Endothelial cell of umbilical vein (primary cell): ENCODE data around the gene FAM107A. TPM values are rescaled to one million over a fixed set of nuclear protein-coding genes. Genes with fewer than 3 reads are reported as not detected.

Experiments
- BruUV-seq: library from RNA; stranded (reverse); fragments of 400-500 nt; replicated peaks from 2 replicates; lab custom pipeline; 2021; lab: Mats Ljungman, UMichigan
- CTCF ChIA-PET: fragments of 300-600, 350-600 bp; sonication (Branson Sonifier 250); formaldehyde crosslinking; loops from one replicate; lab custom pipeline; 2021; ENCODE audit warnings: antibody characterized with exemption, inconsistent platforms; lab: Charles Lee
- POLR2A ChIA-PET: fragments of 300-600, 350-600 bp; sonication (Branson Sonifier 250); formaldehyde crosslinking; loops from one replicate; lab custom pipeline; 2021; ENCODE audit warnings: antibody characterized with exemption, inconsistent platforms; lab: Charles Lee
- DNase-seq: peaks from one replicate; pipeline ENCODE4 v3.0.0-alpha.2; 2011; ENCODE audit warnings: low read depth, low spot score
- FAIRE-seq: peaks from 2 replicates; lab custom pipeline; 2011; peaks lifted over from hg19 to GRCh38; lab: Jason Lieb, UNC
- H2AFZ ChIP-seq: 2 replicates; pipeline ENCODE4 v1.6.0; 2012; ENCODE audit warnings: low read depth, low read length, control low read depth, inconsistent platforms
- H3K27ac ChIP-seq: 2 replicates; pipeline ENCODE4 v1.5.1; 2011; ENCODE audit warnings: low read depth, mild to moderate bottlenecking, control low read depth, low read length, moderate library complexity; ENCODE audit not compliant: insufficient read depth
- H3K27me3 ChIP-seq, 2 experiments: 2 replicates each; pipeline versions ENCODE4 v1.6.0 to v1.6.1; 2011; ENCODE audit warnings: low read length in 2 of 2, mixed read lengths in 1 of 2; ENCODE audit not compliant: control insufficient read depth in 2 of 2, insufficient read depth in 2 of 2
- H3K36me3 ChIP-seq, 2 experiments: 2 replicates in 1 of 2; 3 replicates in 1 of 2; pipeline ENCODE4 v1.5.1; 2011; ENCODE audit warnings: low read length in 2 of 2, mild to moderate bottlenecking in 1 of 2, moderate library complexity in 1 of 2; ENCODE audit not compliant: control insufficient read depth in 2 of 2, insufficient read depth in 2 of 2; ENCODE audit errors: extremely low read depth in 1 of 2
- H3K4me1 ChIP-seq: 3 replicates; pipeline ENCODE4 v1.5.1; 2011; ENCODE audit warnings: mild to moderate bottlenecking, low read length; ENCODE audit not compliant: control insufficient read depth, insufficient read depth; ENCODE audit errors: extremely low read depth
- H3K4me2 ChIP-seq: 2 replicates; pipeline ENCODE4 v1.6.1; 2011; ENCODE audit warnings: low read length, control low read depth, mixed read lengths; ENCODE audit not compliant: insufficient read depth
- H3K4me3 ChIP-seq, 3 experiments: fragments of 200-600 bp in 1 of 3; sonication (generic), shearing (Covaris generic) in 1 of 3; replicated peaks in 1 of 3; 2 replicates each; pipeline ENCODE4 v1.5.1; 2011 to 2016; ENCODE audit warnings: control low read depth in 3 of 3, low read length in 3 of 3, mild to moderate bottlenecking in 2 of 3, inconsistent platforms in 1 of 3, low read depth in 1 of 3, moderate library complexity in 1 of 3; ENCODE audit not compliant: insufficient read depth in 1 of 3
- H3K79me2 ChIP-seq: 2 replicates; pipeline ENCODE4 v1.6.0; 2012; ENCODE audit warnings: low read length, inconsistent platforms; ENCODE audit not compliant: control insufficient read depth, insufficient read depth
- H3K9ac ChIP-seq: replicated peaks from 2 replicates; pipeline ENCODE3; 2011; ENCODE audit warnings: low read length, control low read depth; ENCODE audit not compliant: insufficient read depth; ENCODE audit errors: extremely low read depth
- H3K9me1 ChIP-seq: replicated peaks from 3 replicates; pipeline ENCODE4 v1.6.0; 2011; ENCODE audit warnings: mild to moderate bottlenecking, low read length; ENCODE audit not compliant: control insufficient read depth, insufficient read depth; ENCODE audit errors: extremely low read depth
- H3K9me3 ChIP-seq: replicated peaks from 2 replicates; pipeline ENCODE4 v1.5.1; 2012; ENCODE audit warnings: low read length, inconsistent platforms; ENCODE audit not compliant: control insufficient read depth, insufficient read depth
- H4K20me1 ChIP-seq: replicated peaks from 2 replicates; pipeline ENCODE3; 2011; ENCODE audit warnings: mild to moderate bottlenecking, low read length; ENCODE audit not compliant: control insufficient read depth, insufficient read depth; ENCODE audit errors: extremely low read depth
- EZH2 ChIP-seq: IDR thresholded peaks from 2 replicates; pipeline ENCODE4 v1.6.1; 2012; ENCODE audit warnings: borderline replicate concordance, low read depth, mild to moderate bottlenecking, moderate library complexity, low read length, inconsistent platforms; ENCODE audit not compliant: severe bottlenecking
- FOS ChIP-seq: IDR thresholded peaks from 2 replicates; pipeline ENCODE4 v1.6.1; 2011; ENCODE audit warnings: mild to moderate bottlenecking, low read length, moderate library complexity, borderline replicate concordance; ENCODE audit not compliant: insufficient read depth
- GATA2 ChIP-seq: IDR thresholded peaks from 2 replicates; pipeline ENCODE4 v1.7.0; 2011; ENCODE audit warnings: low read depth, mild to moderate bottlenecking, moderate library complexity, mixed read lengths, low read length; ENCODE audit not compliant: insufficient read length, insufficient read depth
- JUN ChIP-seq: IDR thresholded peaks from 2 replicates; pipeline ENCODE4 v1.6.1; 2011; ENCODE audit warnings: borderline replicate concordance, low read depth; ENCODE audit not compliant: insufficient read length, insufficient read depth
- MYC ChIP-seq: IDR thresholded peaks from one replicate; pipeline ENCODE4 v1.6.1; 2011; ENCODE audit warnings: mild to moderate bottlenecking, low read depth, low read length
- POLR2A ChIP-seq: IDR thresholded peaks from 2 replicates; pipeline ENCODE4 v1.6.1; 2012; ENCODE audit warnings: low read depth, mild to moderate bottlenecking, control low read depth, low read length
- POLR2AphosphoS5 ChIP-seq: IDR thresholded peaks from 2 replicates; pipeline ENCODE4 v1.6.1; 2012; ENCODE audit warnings: low read depth, mild to moderate bottlenecking, control low read depth, low read length, moderate library complexity; ENCODE audit not compliant: insufficient read depth
- dilution Hi-C: fragments of 300-500 bp; cut with MboI; formaldehyde crosslinking; loops from one replicate; pipeline ENCODE4 v1.15.0; 2019; ENCODE audit warnings: low sequenced_read_pairs; ENCODE audit not compliant: extremely low pct_ligation_motif_present
- intact Hi-C: fragments of 100-400 bp; cut with micrococcal nuclease; formaldehyde crosslinking; loops from one replicate; pipeline ENCODE4 v1.10.0; 2022
- polyA plus RNA-seq, 4 experiments: library from polyadenylated mRNA; depleted of rRNA in 3 of 4; stranded (reverse) in 3 of 4; unstranded in 1 of 4; fragments of >200 nt; gene quantifications; 2 replicates each; pipeline versions ENCODE4 v1.2.1 to v1.2.3, GENCODE V29; 2011 to 2012; ENCODE audit warnings: missing spikeins in 1 of 4
- total RNA-seq: library from RNA; stranded (reverse); gene quantifications from 2 replicates; pipeline ENCODE4 v1.2.3, GENCODE V29; 2021
- TF ChIP-seq, protein P1 (sequence below): IDR thresholded peaks from 2 replicates; pipeline ENCODE4 v1.6.1; 2011; ENCODE audit not compliant: insufficient read depth, insufficient read length
- TF ChIP-seq, protein P2 (sequence below), 2 donors: IDR thresholded peaks; 1 replicate in 1 of 2; 2 replicates in 1 of 2; pipeline ENCODE4 v1.5.1; 2011; ENCODE audit warnings: low read length in 2 of 2, mild to moderate bottlenecking in 2 of 2, moderate library complexity in 2 of 2, control low read depth in 1 of 2, inconsistent platforms in 1 of 2, low read depth in 1 of 2; ENCODE audit not compliant: insufficient read depth in 1 of 2; ENCODE audit errors: extremely low read depth in 1 of 2

The FAM107A gene
- total and polyA plus RNA-seq, 2 donors (not counting 3 experiments of a cell fraction or from before 2014, with no cell fraction given), result 5.7 to 10.7 TPM

DNA sequence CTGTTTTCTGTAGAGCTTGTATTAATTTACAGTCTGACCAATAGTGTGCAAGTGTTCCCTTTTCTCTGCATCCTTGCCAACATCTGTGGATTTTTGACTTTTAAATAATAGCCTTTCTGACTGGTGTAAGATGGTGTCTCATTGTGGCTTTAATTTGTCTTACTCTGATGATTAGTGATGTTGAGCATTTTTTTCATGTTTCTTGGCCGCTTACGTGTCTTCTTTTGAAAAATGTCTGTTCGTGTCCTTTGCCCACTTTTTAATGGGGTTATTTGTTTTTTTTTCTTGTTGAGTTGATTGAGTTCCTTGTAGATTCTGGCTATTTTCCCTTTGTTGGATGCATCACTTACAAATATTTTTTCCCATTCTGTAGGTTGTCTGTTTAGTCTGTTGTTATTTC, 32.6 kb downstream of the FAM107A start:
- no peak overlapping the region for H3K9ac ChIP-seq
- intact Hi-C loops, result no loop called here
- DNase-seq (no peak), FAIRE-seq (no peak)
- H3K4me1 ChIP-seq, result no peaks in the 10 kb centered on the region
- TF ChIP-seq, protein P1, sequence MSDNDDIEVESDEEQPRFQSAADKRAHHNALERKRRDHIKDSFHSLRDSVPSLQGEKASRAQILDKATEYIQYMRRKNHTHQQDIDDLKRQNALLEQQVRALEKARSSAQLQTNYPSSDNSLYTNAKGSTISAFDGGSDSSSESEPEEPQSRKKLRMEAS, result no peak
- TF ChIP-seq FOS (no peak), POLR2AphosphoS5 (no peak), EZH2 (no peak), POLR2A (no peak), GATA2 (no peak), MYC (no peak), JUN (no peak)
- TF ChIP-seq, protein P2, sequence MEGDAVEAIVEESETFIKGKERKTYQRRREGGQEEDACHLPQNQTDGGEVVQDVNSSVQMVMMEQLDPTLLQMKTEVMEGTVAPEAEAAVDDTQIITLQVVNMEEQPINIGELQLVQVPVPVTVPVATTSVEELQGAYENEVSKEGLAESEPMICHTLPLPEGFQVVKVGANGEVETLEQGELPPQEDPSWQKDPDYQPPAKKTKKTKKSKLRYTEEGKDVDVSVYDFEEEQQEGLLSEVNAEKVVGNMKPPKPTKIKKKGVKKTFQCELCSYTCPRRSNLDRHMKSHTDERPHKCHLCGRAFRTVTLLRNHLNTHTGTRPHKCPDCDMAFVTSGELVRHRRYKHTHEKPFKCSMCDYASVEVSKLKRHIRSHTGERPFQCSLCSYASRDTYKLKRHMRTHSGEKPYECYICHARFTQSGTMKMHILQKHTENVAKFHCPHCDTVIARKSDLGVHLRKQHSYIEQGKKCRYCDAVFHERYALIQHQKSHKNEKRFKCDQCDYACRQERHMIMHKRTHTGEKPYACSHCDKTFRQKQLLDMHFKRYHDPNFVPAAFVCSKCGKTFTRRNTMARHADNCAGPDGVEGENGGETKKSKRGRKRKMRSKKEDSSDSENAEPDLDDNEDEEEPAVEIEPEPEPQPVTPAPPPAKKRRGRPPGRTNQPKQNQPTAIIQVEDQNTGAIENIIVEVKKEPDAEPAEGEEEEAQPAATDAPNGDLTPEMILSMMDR (IDR thresholded peaks at IDR 0.05; ENCODE audit: extremely low read depth in 1 of 2, insufficient read depth in 1 of 2, low read depth in 1 of 2, low read length in 2 of 2), result no peak
- dilution Hi-C loops, result no loop called here
- no TSS peak for BruUV-seq
- no peaks in the 10 kb centered on the region for H3K9me1 ChIP-seq
- no peaks in the 10 kb centered on the region for H4K20me1 ChIP-seq
- H2AFZ ChIP-seq, result no peak overlapping the region
- H3K27ac ChIP-seq, result no peak overlapping the region
- ChIA-PET POLR2A (no interaction called here), CTCF (interaction anchor here (1.2 kb wide), 1 partner anchor 80 kb away, joined by 3 read pairs; no protein-coding TSS in a partner anchor)
- H3K4me3 ChIP-seq, result no peak overlapping the region
- H3K4me2 ChIP-seq, result no peak overlapping the region
- no peaks in the 10 kb centered on the region for H3K79me2 ChIP-seq
- peaks cover 0 to 1% of the 10 kb centered on the region in 2 experiments for H3K27me3 ChIP-seq
- no peaks in the 10 kb centered on the region for H3K36me3 ChIP-seq
- H3K9me3 ChIP-seq, result no peaks in the 10 kb centered on the region
